AG04449 (cell line): ENCODE results near the gene RPH3AL.

Experiments
- CTCF ChIA-PET: fragments of 350-600 bp; formaldehyde crosslinking; extraction: SDS; loops from one replicate; lab custom pipeline; 2021; ENCODE audit warnings: antibody characterized with exemption; lab: Yijun Ruan, JAX
- POLR2A ChIA-PET: fragments of 400-600, 350-600 bp; formaldehyde crosslinking; extraction: SDS; loops from one replicate; lab custom pipeline; 2020; ENCODE audit warnings: antibody characterized with exemption, inconsistent platforms; lab: Yijun Ruan, JAX
- DNase-seq: peaks from one replicate; pipeline ENCODE4 v3.0.0-alpha.2; 2010; ENCODE audit warnings: low read depth, low spot score
- H3K4me3 ChIP-seq: 2 replicates; pipeline ENCODE4 v1.5.1; 2011; ENCODE audit warnings: low read depth, mild to moderate bottlenecking, control low read depth, low read length
- TF ChIP-seq, protein P1 (sequence below): IDR thresholded peaks from one replicate; pipeline ENCODE4 v1.5.1; 2011; ENCODE audit warnings: mild to moderate bottlenecking, moderate library complexity, low read length, control low read depth, inconsistent platforms; ENCODE audit not compliant: insufficient read depth; ENCODE audit errors: missing control alignments

The RPH3AL gene

GRCh38 chr17:333626-334396 is 18.8 kb downstream of the RPH3AL start:
- CTCF ChIA-PET = no interaction called here
- TF ChIP-seq, protein P1, sequence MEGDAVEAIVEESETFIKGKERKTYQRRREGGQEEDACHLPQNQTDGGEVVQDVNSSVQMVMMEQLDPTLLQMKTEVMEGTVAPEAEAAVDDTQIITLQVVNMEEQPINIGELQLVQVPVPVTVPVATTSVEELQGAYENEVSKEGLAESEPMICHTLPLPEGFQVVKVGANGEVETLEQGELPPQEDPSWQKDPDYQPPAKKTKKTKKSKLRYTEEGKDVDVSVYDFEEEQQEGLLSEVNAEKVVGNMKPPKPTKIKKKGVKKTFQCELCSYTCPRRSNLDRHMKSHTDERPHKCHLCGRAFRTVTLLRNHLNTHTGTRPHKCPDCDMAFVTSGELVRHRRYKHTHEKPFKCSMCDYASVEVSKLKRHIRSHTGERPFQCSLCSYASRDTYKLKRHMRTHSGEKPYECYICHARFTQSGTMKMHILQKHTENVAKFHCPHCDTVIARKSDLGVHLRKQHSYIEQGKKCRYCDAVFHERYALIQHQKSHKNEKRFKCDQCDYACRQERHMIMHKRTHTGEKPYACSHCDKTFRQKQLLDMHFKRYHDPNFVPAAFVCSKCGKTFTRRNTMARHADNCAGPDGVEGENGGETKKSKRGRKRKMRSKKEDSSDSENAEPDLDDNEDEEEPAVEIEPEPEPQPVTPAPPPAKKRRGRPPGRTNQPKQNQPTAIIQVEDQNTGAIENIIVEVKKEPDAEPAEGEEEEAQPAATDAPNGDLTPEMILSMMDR = no peak
- POLR2A ChIA-PET = no interaction called here
- no peak overlapping the region for H3K4me3 ChIP-seq
- no peak for DNase-seq

DNA sequence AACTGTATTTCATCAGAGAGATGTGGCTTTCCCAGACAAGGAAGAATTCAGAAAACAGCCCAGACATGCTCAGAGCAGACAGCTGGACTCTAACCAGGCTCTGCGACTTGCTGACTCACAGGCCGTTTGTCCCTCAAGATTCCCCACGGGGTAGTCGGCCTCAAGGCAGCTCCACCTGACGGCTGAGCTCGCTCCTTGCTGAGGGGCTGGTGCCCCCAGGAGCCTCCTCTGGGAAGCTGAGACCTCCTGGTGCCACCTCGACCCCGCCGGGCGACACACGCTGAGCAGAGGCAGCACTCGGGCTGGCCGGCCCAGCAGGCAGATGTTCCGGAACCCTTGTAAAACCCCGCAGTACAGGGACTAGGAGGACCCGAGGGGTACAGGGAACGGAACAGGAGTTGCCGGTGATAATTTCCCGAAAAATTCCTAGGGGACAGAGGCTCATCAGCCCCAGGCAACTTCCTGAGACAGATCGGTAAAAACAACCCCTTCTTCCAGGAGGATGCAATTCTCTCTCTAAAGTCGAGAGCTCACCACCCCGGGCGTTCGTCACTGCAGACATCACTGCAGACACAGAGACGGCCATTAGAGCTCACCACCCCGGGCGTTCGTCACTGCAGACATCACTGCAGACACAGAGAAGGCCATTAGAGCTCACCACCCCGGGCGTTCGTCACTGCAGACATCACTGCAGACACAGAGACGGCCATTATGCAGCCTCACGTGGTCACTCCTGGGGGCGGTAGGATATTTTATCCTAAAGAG is 19.9 kb downstream of the RPH3AL start:
- TF ChIP-seq, protein P1 = no peak
- DNase-seq = peak; percentile 17
- CTCF ChIA-PET = no interaction called here
- H3K4me3 ChIP-seq = no peak overlapping the region
- POLR2A ChIA-PET = no interaction called here

DNA sequence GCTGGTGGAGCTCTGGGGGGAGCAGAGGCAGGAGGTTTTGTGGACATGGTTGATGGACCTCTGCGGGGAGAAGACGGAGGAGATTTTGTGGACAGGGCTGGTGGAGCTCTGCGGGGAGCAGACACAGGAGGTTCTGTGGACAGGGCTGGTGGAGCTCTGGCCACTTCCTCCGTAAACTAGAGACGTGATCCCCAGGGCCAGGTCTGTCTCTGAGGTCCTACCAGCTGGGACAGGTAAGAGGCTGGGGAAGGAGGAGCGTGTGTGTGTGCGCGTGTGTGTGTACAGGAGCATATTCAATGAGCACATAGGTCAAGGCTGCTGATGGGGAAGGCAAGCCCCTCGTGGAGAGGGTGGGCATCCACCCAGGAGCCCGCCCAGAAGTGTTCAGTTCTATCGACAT is 20.6 kb downstream of the RPH3AL start:
- DNase-seq = no peak

GRCh38 chr17:330993-331701 is 21.5 kb downstream of the RPH3AL start:
- TF ChIP-seq, protein P1 = no peak
- H3K4me3 ChIP-seq = no peak overlapping the region
- ChIA-PET CTCF (no interaction called here), POLR2A (no interaction called here)
- no peak for DNase-seq

More for the DNA sequence above, 20.6 kb downstream of the RPH3AL start:
- TF ChIP-seq, protein P1 = no peak
- H3K4me3 ChIP-seq = no peak overlapping the region
- CTCF ChIA-PET = no interaction called here
- POLR2A ChIA-PET = no interaction called here

- TF ChIP-seq, protein P1 = no peak
- ChIA-PET CTCF (no interaction called here), POLR2A (no interaction called here)
- DNase-seq = no peak
- H3K4me3 ChIP-seq = no peak overlapping the region
These were observed 22.7 kb downstream of the RPH3AL start for GRCh38 chr17:329784-330420.
